HG03196 (cell line): ENCODE data around the gene ARTN.

ENCODE experiments used
- ATAC-seq: cut with Tn5 transposase; IDR thresholded peaks from one replicate; pipeline ENCODE4 v1.9.1; 2021; ENCODE audit not compliant: unreplicated experiment

ARTN gene

GRCh38 chr1:43984855-43985254, 51.3 kb downstream of the ARTN start:
- no peak for ATAC-seq

- ATAC-seq: no peak
These were observed 52.5 kb downstream of the ARTN start for GRCh38 chr1:43985984-43986595.

DNA sequence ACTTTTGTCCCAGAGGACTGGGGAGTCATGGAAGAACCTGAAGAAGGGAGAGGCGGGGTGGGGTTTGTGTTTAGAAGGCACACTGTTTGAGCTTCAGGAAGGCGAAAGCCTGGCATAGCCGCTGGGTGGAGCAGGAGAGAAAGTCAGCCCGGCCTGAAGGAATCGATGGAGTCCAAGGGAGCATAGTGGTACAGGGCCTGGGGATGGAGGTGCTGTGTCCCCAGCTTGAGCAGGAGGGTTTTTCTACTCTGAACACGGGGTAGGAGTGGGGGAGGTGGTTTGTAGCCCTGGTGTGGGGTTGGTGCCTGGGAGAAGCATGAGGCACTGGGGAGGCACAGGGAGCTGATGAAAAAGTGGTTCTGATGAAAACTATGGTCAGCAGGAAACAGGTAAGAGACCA, 53.1 kb downstream of the ARTN start:
- ATAC-seq: no peak
